Stimulated activated CD4-positive, alpha-beta T cell treated with anti-CD3 and anti-CD28 coated beads, Interleukin-2, amount 100 ng/mL, for 24 hours (primary cell): ENCODE measurements around the gene EFNA4.
"Not testable (repeated sequence)": the region's sequence is repeated elsewhere in the genome, so short reads cannot be mapped to it uniquely, and the experiment has no call there.

ENCODE experiments used
- DNase-seq, 2 donors: peaks; one replicate each; pipeline ENCODE4 v3.0.0-alpha.2; 2020

The EFNA4 gene

DNA sequence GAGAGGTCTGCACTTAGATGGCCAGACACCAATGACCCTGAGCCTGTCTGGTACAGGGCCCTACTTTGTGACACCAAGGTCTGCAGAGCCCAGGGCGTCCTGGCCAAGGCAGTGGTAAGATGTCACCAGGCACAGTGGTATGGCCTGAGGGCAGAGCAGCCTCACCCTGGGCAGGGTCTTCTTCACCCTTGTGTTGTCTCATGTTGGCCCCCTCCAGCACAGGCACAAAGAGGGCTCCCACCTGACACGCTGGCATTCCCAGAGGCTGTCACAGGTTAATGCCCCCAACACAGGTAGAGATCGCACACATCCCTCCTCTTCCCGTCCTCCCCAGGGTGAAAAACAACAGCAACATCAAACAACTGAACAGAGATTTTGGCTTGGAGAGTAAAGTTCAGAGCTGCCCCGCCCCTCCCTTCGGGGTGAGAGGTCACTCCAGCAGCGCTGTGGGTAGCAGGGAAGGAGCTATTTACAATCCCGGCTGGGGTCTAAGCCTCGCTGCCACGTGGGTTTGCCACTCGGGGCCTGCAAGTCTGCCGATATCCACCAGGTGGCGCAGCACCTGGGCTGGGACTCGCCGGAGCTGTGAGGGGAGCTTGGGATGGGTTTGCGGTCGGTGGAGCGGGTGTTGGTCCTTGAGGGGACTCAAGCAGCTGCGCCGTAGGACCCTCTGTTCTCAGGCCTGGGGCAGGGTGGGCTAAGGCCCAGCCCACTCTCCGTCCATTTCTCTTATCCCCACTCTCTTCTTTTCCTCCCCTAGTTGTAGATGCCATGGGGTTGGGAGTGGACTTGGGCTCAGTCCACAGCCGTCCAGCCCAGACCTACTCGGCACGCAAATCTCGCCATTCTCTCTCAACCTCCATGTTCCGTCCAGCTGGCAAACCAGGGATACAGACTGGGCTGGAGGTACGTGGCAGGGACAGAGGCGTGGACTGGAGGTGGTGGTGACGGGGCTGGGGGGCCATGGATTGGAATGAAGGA is 27.8 kb downstream of the EFNA4 start:
- peak; percentile 87 to 89 for DNase-seq

DNA sequence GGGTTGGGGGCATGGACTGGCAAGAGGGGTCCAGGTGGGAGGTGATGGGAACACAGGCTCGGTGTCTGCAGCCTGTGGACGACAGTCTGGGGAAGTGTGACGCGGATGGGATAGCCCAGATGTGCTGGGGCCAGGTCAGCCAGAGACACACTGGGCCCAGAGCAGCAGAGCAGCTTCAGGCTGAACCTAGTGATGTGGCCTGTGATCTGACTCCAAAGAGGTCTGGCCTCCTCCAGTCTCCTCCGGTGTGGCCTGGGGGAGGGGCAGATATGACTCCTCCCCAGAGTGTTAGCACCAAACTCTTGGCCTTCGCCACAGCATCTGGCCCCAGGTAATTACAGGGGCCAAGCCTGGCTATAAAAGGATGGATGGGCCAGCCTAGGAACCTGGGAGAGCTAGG is 28.6 kb downstream of the EFNA4 start:
- DNase-seq, result no peak

GRCh38 chr1:155092641-155093040 is 29.1 kb downstream of the EFNA4 start:
- no peak for DNase-seq

DNA sequence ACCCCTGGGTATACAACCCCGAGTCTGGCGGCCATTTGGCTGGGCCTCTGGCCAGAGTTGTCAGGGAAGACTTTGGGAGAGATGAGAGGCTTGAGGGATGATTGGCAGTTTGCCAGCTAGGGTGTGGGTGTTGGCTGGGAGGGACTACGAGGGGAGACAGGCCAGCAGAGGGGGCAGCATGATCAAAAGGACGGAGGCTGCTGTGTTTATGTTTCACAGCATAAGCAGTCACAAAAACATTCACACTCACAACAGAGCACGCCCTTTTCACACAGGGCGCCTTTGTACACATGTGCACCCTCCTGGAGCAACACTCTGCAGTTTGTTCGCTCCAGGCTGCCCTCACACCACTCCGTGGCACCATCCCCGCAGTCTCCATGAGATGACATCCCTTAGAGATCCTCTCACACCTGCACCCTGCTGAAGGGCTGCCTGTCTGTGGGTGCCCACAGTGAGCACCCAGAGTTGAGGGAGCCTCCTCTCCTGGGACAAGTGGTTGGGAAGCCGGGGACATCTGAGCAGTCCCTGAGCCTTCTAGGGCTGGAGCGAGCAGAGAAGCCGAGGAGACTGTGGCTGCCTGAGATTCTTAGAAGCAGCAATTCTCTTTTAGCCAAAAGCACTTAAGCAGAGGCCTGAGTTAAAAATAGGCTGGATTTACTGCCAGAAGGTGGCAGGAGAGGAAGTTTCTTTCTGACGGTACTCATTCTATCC is 30.5 kb downstream of the EFNA4 start:
- no peak for DNase-seq

GRCh38 chr1:155094622-155094948 is 31.0 kb downstream of the EFNA4 start:
- DNase-seq, result no peak

DNA sequence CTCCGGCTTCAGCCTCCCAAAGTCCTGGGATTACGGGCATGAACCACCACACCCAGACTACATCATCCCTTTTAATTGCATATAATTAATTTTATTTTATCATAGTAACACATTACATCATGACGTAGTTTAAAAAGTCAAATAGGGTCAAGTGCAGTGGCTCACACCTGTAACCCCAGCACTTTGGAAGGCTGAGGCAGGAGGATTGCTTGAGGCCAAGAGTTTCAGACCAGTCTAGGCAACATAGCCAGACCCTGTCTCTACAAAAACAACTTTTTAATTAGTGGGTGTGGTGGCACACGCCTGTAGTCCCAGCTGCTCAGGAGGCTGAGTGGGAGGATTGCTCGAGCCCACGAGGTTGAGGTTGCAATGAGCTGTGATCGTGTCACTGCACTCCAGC is 35.8 kb downstream of the EFNA4 start:
- no peak for DNase-seq

GRCh38 chr1:155103325-155103724 is 39.8 kb downstream of the EFNA4 start:
- no peak for DNase-seq

GRCh38 chr1:155104605-155105534 is 41.3 kb downstream of the EFNA4 start:
- no peak for DNase-seq

DNA sequence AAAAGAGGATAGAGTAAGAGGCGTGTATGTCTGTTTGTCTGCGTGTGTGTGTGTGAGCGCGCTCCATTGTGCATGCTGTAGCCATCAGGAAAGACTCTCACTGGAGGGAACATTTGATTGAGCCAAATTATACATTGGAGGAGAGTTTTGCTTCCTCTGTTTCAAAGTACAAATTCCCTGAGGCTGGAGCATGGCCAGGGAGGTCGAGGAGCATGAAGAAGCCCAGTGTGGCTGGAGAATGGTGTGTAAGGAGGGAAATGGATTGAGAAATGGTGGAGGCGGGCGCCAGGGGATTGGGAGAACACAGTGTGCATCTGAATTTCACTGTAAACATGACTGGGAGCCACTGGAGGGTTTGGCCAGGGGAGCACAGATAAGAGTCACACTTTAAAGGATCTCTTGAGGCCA is 42.1 kb downstream of the EFNA4 start:
- no peak for DNase-seq

DNA sequence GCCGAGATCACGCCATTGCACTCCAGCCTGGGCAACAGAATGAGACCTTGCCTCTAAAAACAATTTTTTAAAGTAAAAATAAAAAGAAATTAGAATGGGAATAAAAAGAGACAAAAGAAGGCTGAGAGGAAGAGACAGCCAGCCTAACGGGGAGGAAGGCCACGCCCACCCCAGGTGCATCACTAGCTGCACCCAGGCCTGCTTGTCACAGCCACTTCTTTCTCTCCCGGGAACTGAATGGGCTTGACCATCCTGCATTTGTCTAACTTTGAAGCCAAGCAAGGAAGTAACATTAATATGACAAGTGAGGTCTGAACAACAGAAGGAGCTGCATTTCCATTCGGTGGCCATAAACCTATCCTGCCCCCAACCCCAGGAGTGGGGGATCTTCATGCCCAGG is 43.3 kb downstream of the EFNA4 start:
- DNase-seq, result no peak

GRCh38 chr1:155107309-155108264 is 44.0 kb downstream of the EFNA4 start:
- no peak for DNase-seq

- no peak for DNase-seq
Observed at GRCh38 chr1:155108296-155108695, 44.8 kb downstream of the EFNA4 start.

GRCh38 chr1:155110381-155110780 is 46.8 kb downstream of the EFNA4 start:
- DNase-seq, result no peak

DNA sequence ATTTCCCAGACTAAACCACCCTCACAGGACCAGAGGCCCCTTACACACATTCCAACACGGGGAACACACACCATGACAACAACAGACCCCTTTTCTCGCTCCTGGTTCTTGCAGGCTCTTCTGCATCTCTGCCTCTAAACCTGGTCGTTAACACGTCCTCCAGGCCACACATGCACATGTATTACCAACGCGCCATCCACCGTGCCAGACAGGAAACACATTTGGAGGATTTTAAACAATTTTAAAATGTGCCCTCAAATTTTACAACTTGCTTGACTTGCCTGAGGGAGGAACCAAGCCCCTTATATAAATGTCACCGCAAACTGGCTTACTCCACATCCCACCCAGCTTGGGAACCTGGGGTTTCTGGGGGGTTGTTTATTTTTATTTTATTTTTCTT is 47.3 kb downstream of the EFNA4 start:
- DNase-seq, result no peak

DNA sequence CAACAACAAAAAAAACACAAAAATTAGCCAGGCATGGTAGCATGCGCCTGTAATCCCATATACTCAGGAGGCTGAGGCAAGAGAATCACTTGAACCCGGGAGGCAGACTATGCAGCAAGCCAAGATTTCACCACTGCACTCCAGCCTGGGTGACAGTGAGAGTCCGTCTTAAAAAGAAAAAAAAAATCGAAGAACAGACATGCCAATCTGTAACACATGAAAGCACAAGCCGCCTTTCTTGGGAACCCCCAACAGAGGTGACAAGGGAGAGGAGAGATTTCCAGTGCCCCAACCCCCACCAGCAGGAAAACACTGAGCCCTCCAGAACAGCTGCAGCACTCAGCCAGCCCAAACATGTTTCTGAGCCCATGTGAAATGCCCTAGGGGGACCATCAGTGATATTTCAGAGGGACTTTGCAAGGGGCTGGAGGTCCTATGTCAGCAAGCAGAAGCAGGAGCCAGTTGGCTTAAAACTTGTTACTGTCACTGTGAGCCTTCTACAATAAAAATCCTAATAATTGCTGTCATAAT is 50.0 kb downstream of the EFNA4 start:
- no peak for DNase-seq

GRCh38 chr1:155116113-155116764 is 52.7 kb downstream of the EFNA4 start:
- no peak for DNase-seq

- no peak for DNase-seq
Observed at GRCh38 chr1:155117610-155118009, 54.1 kb downstream of the EFNA4 start.

DNA sequence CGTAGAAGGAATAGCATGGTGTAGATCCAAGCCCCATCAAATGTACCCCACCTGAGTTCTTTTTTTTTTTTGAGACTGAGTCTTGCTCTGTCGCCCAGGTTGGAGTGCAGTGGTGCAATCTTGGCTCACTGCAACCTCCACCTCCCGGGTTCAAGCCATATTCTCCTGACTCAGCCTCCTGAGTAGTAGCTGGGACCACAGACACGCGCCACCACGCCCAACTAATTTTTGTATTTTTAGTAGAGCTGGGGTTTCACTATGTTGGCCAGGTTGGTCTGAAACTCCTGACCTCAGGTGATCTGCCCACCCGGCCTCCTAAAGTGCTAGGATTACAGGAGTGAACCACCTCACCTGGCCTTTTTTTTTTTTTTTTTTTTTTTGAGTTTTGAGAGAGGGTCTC is 54.5 kb downstream of the EFNA4 start:
- not testable (repeated sequence) for DNase-seq
